22Rv1 (cell line): ENCODE results near the gene DMRTB1.

Experiments used
- CTCF ChIP-seq: fragments of 450-650 bp; IDR thresholded peaks from 2 replicates; pipeline ENCODE4 v1.5.1; 2017; ENCODE audit warnings: mild to moderate bottlenecking
- ZFX ChIP-seq: fragments of 450-650 bp; IDR thresholded peaks from 2 replicates; pipeline ENCODE4 v1.6.1; 2017; ENCODE audit warnings: antibody characterized with exemption, borderline replicate concordance

- TF ChIP-seq CTCF (no peak), ZFX (no peak)
Measured at GRCh38 chr1:53417074-53417511, 42.1 kb upstream of the DMRTB1 start.
